Stimulated activated CD8-positive, alpha-beta memory T cell treated with anti-CD3 and anti-CD28 coated beads, Interleukin-12 subunit alpha, Interleukin-12 subunit beta, amount 100 ng/mL, for 4 hours (primary cell): ENCODE measurements around the gene AHNAK.

ENCODE experiments used
- DNase-seq: peaks from one replicate; pipeline ENCODE4 v3.0.0-alpha.2; 2020; ENCODE audit warnings: low read depth

Gene AHNAK

GRCh38 chr11:62404901-62405300, 141.7 kb downstream of the AHNAK start:
- DNase-seq: no peak

- no peak for DNase-seq
Observed at GRCh38 chr11:62404435-62404834, 142.2 kb downstream of the AHNAK start.

- no peak for DNase-seq
Observed at GRCh38 chr11:62402960-62403730, 143.5 kb downstream of the AHNAK start.

- DNase-seq: no peak
Observed at GRCh38 chr11:62402226-62402959, 144.2 kb downstream of the AHNAK start.

GRCh38 chr11:62401811-62402210, 144.8 kb downstream of the AHNAK start:
- no peak for DNase-seq

GRCh38 chr11:62401356-62401755, 145.2 kb downstream of the AHNAK start:
- DNase-seq: no peak

- no peak for DNase-seq
Observed at GRCh38 chr11:62400760-62401159, 145.8 kb downstream of the AHNAK start.

- DNase-seq: no peak
Observed at GRCh38 chr11:62400281-62400680, 146.3 kb downstream of the AHNAK start.

- no peak for DNase-seq
Observed at GRCh38 chr11:62399878-62400266, 146.7 kb downstream of the AHNAK start.

- DNase-seq: no peak
Observed at GRCh38 chr11:62399172-62399877, 147.3 kb downstream of the AHNAK start.

- no peak for DNase-seq
Observed at GRCh38 chr11:62398011-62398994, 148.3 kb downstream of the AHNAK start.

GRCh38 chr11:62395885-62396551, 150.6 kb downstream of the AHNAK start:
- no peak for DNase-seq

GRCh38 chr11:62394825-62395538, 151.6 kb downstream of the AHNAK start:
- no peak for DNase-seq

GRCh38 chr11:62393735-62394134, 152.9 kb downstream of the AHNAK start:
- DNase-seq: no peak

- DNase-seq: no peak
Observed at GRCh38 chr11:62393061-62393611, 153.5 kb downstream of the AHNAK start.

- DNase-seq: no peak
Observed at GRCh38 chr11:62392506-62392905, 154.1 kb downstream of the AHNAK start.

GRCh38 chr11:62391642-62392425, 154.8 kb downstream of the AHNAK start:
- DNase-seq: no peak

- no peak for DNase-seq
Observed at GRCh38 chr11:62390722-62391121, 155.9 kb downstream of the AHNAK start.

- DNase-seq: no peak
Observed at GRCh38 chr11:62390237-62390636, 156.4 kb downstream of the AHNAK start.
